SK-N-SH treated with all-trans-retinoic acid at 6 μM for 48 hours (cell line): ENCODE results near the gene ETV4.

ENCODE experiments used
- BACH2 ChIP-seq: fragments of 250-450 bp; sonication (Bioruptor Pico); IDR thresholded peaks from 2 replicates; pipeline ENCODE4 v1.9.0; 2021; ENCODE audit warnings: mild to moderate bottlenecking, borderline replicate concordance
- CSRNP3 ChIP-seq: fragments of 250-450 bp; sonication (Bioruptor Pico); IDR thresholded peaks from 2 replicates; pipeline ENCODE4 v1.5.1; 2021; ENCODE audit warnings: mild to moderate bottlenecking, moderate library complexity
- ESRRG ChIP-seq: fragments of 250-450 bp; sonication (Bioruptor Pico); IDR thresholded peaks from 2 replicates; pipeline ENCODE4 v1.6.1; 2021; ENCODE audit warnings: mild to moderate bottlenecking
- OSR1 ChIP-seq: fragments of 250-450 bp; sonication (Bioruptor Pico); IDR thresholded peaks from 2 replicates; pipeline ENCODE4 v1.8.0; 2022; ENCODE audit warnings: moderate library complexity, mild to moderate bottlenecking, inconsistent platforms
- SNAI2 ChIP-seq: fragments of 250-450 bp; sonication (Bioruptor Pico); IDR thresholded peaks from 2 replicates; pipeline ENCODE4 v1.5.0; 2020; ENCODE audit warnings: mild to moderate bottlenecking, moderate library complexity
- TSHZ2 ChIP-seq: fragments of 250-450 bp; sonication (Bioruptor Pico); IDR thresholded peaks from 2 replicates; pipeline ENCODE4 v1.5.0; 2020; ENCODE audit warnings: mild to moderate bottlenecking, moderate library complexity
- ZFP3 ChIP-seq: fragments of 250-450 bp; sonication (Bioruptor Pico); IDR thresholded peaks from 2 replicates; pipeline ENCODE4 v1.5.0; 2020; ENCODE audit warnings: mild to moderate bottlenecking, moderate library complexity
- ZFP30 ChIP-seq: fragments of 450-650 bp; formaldehyde crosslinking; IDR thresholded peaks from 2 replicates; pipeline ENCODE4 v1.5.0; 2022; ENCODE audit warnings: mild to moderate bottlenecking, moderate library complexity
- ZNF8 ChIP-seq: fragments of 450-650 bp; formaldehyde crosslinking; IDR thresholded peaks from 2 replicates; pipeline ENCODE4 v1.5.0; 2020; ENCODE audit warnings: mild to moderate bottlenecking, moderate library complexity

- no peak for TF ChIP-seq CSRNP3
- no peak for TF ChIP-seq TSHZ2 (CRISPR knock-in tag)
- no peak for TF ChIP-seq OSR1 (CRISPR knock-in tag)
- no peak for TF ChIP-seq ZFP3 (CRISPR knock-in tag)
- TF ChIP-seq SNAI2 (CRISPR knock-in tag), result no peak
- TF ChIP-seq ESRRG (CRISPR knock-in tag), result no peak
- TF ChIP-seq ZNF8 (CRISPR knock-in tag), result no peak
- TF ChIP-seq BACH2 (CRISPR knock-in tag), result no peak
- no peak for TF ChIP-seq ZFP30 (CRISPR knock-in tag)
Observed at GRCh38 chr17:43588121-43588520, 42.0 kb upstream of the ETV4 start.
